ENCODE measurements around the gene AZI2.

GRCh38 chr3:28320981-28321380, 27.6 kb downstream of the AZI2 start:
- TF ChIP-seq CTCF (IDR thresholded peaks at IDR 0.05), result no peak
- TF ChIP-seq POLR2A (IDR thresholded peaks at IDR 0.05), result no peak

Measured in esophagus squamous epithelium (tissue), 4 donors.